H1 (cell line): ENCODE measurements around the gene LCN10. TPM values are rescaled to one million over a fixed set of nuclear protein-coding genes. Genes with fewer than 3 reads are reported as not detected.

Experiments used
- CTCF ChIA-PET: fragments of 300-600 bp; sonication (Branson Sonifier 250); formaldehyde crosslinking; loops from one replicate; lab custom pipeline; 2021; ENCODE audit not compliant: partially characterized antibody; lab: Charles Lee
- POLR2A ChIA-PET: fragments of 300-600 bp; sonication (Branson Sonifier 250); formaldehyde crosslinking; loops from one replicate; lab custom pipeline; 2021; ENCODE audit warnings: inconsistent platforms; ENCODE audit not compliant: partially characterized antibody; lab: Charles Lee
- DNase-seq, 2 experiments: peaks; one replicate each; pipeline versions ENCODE4 v3.0.0 to v3.0.0-alpha.2; 2010 to 2022; ENCODE audit warnings: low spot score in 2 of 2, low read depth in 1 of 2, mixed read lengths in 1 of 2
- FAIRE-seq: peaks from 2 replicates; lab custom pipeline; 2011; peaks lifted over from hg19 to GRCh38; lab: Jason Lieb, UNC
- H2AFZ ChIP-seq: 2 replicates; pipeline ENCODE4 v1.8.1; 2012; ENCODE audit warnings: low read length, inconsistent platforms
- H2AK5ac ChIP-seq: 2 replicates; pipeline ENCODE4 v1.6.1; 2013; ENCODE audit warnings: low read depth, low read length
- H2BK120ac ChIP-seq: replicated peaks from 2 replicates; pipeline ENCODE3; 2013; ENCODE audit warnings: low read depth, low read length, inconsistent platforms
- H2BK12ac ChIP-seq: 2 replicates; pipeline ENCODE4 v1.6.1; 2013; ENCODE audit warnings: low read depth, low read length
- H2BK15ac ChIP-seq: 2 replicates; pipeline ENCODE4 v1.6.1; 2013; ENCODE audit warnings: low read length
- H2BK20ac ChIP-seq: 2 replicates; pipeline ENCODE4 v1.6.1; 2013; ENCODE audit warnings: low read length
- H2BK5ac ChIP-seq: 2 replicates; pipeline ENCODE4 v1.6.1; 2013; ENCODE audit warnings: low read depth, low read length
- H3K14ac ChIP-seq: 2 replicates; pipeline ENCODE4 v1.6.1; 2013; ENCODE audit warnings: inconsistent platforms; ENCODE audit not compliant: insufficient read length
- H3K18ac ChIP-seq: 2 replicates; pipeline ENCODE4 v1.6.1; 2013; ENCODE audit warnings: low read length; ENCODE audit errors: extremely low read depth
- H3K23ac ChIP-seq: 2 replicates; pipeline ENCODE4 v1.6.1; 2013; ENCODE audit warnings: inconsistent platforms; ENCODE audit not compliant: insufficient read length
- H3K23me2 ChIP-seq: 2 replicates; pipeline ENCODE4 v1.6.1; 2013; ENCODE audit warnings: low read depth, low read length
- H3K27ac ChIP-seq: 2 replicates; pipeline ENCODE4 v1.6.1; 2011; ENCODE audit warnings: low read depth, low read length, inconsistent platforms
- H3K27me3 ChIP-seq, 4 experiments: replicated peaks in 1 of 4; 1 replicate in 1 of 4; 2 replicates in 3 of 4; pipeline versions ENCODE4 v1.6.1 to v1.8.1; 2011 to 2013; ENCODE audit warnings: low read length in 3 of 4, mild to moderate bottlenecking in 3 of 4, inconsistent platforms in 2 of 4, mixed read lengths in 2 of 4, moderate library complexity in 1 of 4; ENCODE audit not compliant: control insufficient read depth in 3 of 4, insufficient read depth in 3 of 4; ENCODE audit errors: extremely low read depth in 1 of 4
- H3K36me3 ChIP-seq, 4 experiments: 2 replicates each; pipeline versions ENCODE4 v1.6.1 to v1.8.1; 2011 to 2013; ENCODE audit warnings: mild to moderate bottlenecking in 4 of 4, low read length in 3 of 4, moderate library complexity in 2 of 4, control low read depth in 1 of 4, inconsistent platforms in 1 of 4; ENCODE audit not compliant: insufficient read depth in 4 of 4, control insufficient read depth in 2 of 4
- H3K4ac ChIP-seq: replicated peaks from 2 replicates; pipeline ENCODE3; 2013; ENCODE audit warnings: low read length, low read depth, mixed read lengths, inconsistent platforms; ENCODE audit not compliant: insufficient read length
- H3K4me1 ChIP-seq, 4 experiments: replicated peaks in 1 of 4; 1 replicate in 1 of 4; 2 replicates in 3 of 4; pipeline versions ENCODE4 v1.6.1 to v1.8.1; 2011 to 2013; ENCODE audit warnings: low read length in 3 of 4, inconsistent platforms in 2 of 4, mixed read lengths in 1 of 4; ENCODE audit not compliant: insufficient read depth in 4 of 4, control insufficient read depth in 3 of 4
- H3K4me2 ChIP-seq, 2 experiments: 2 replicates each; pipeline versions ENCODE4 v1.6.1 to v1.8.1; 2011 to 2013; ENCODE audit warnings: low read depth in 2 of 2, low read length in 2 of 2, control low read depth in 1 of 2, inconsistent platforms in 1 of 2, mild to moderate bottlenecking in 1 of 2; ENCODE audit not compliant: insufficient read depth in 1 of 2
- H3K4me3 ChIP-seq, 4 experiments: fragments of 200-600, 300-600 bp in 1 of 4; sonication (generic), shearing (Covaris generic), sonication (Bioruptor Twin) in 1 of 4; 2 replicates each; pipeline versions ENCODE4 v1.5.1 to v1.8.1; 2011 to 2016; ENCODE audit warnings: low read length in 4 of 4, low read depth in 3 of 4, control low read depth in 2 of 4, inconsistent platforms in 2 of 4, mild to moderate bottlenecking in 2 of 4, mixed read lengths in 1 of 4, moderate library complexity in 1 of 4; ENCODE audit not compliant: insufficient read depth in 2 of 4; ENCODE audit errors: extremely low read depth in 1 of 4
- H3K56ac ChIP-seq: replicated peaks from 2 replicates; pipeline ENCODE3; 2013; ENCODE audit warnings: low read depth, mild to moderate bottlenecking, mixed read lengths, low read length, inconsistent platforms; ENCODE audit not compliant: insufficient read length
- H3K79me1 ChIP-seq: 2 replicates; pipeline ENCODE4 v1.6.1; 2013; ENCODE audit warnings: low read depth, low read length, control low read depth
- H3K79me2 ChIP-seq, 2 experiments: 2 replicates each; pipeline versions ENCODE4 v1.6.1 to v1.8.1; 2012 to 2013; ENCODE audit warnings: low read length in 2 of 2, mild to moderate bottlenecking in 2 of 2, inconsistent platforms in 1 of 2; ENCODE audit not compliant: insufficient read depth in 2 of 2, control insufficient read depth in 1 of 2
- H3K9ac ChIP-seq, 4 experiments: replicated peaks in 1 of 4; 1 replicate in 1 of 4; 2 replicates in 3 of 4; pipeline versions ENCODE4 v1.6.1 to v1.8.1; 2011 to 2013; ENCODE audit warnings: low read depth in 3 of 4, low read length in 3 of 4, control low read depth in 2 of 4, mild to moderate bottlenecking in 2 of 4, moderate library complexity in 2 of 4, inconsistent platforms in 1 of 4; ENCODE audit errors: extremely low read depth in 1 of 4
- H3K9me3 ChIP-seq, 2 experiments: 2 replicates each; pipeline versions ENCODE4 v1.6.1 to v1.8.1; 2012 to 2013; ENCODE audit warnings: mild to moderate bottlenecking in 2 of 2, moderate library complexity in 2 of 2, control low read depth in 1 of 2, inconsistent platforms in 1 of 2, low read depth in 1 of 2, low read length in 1 of 2, mixed read lengths in 1 of 2; ENCODE audit not compliant: insufficient read depth in 2 of 2
- H4K20me1 ChIP-seq, 2 experiments: replicated peaks in 1 of 2; 2 replicates each; pipeline versions ENCODE3 to v1.8.1; 2011 to 2013; ENCODE audit warnings: inconsistent platforms in 2 of 2, low read length in 2 of 2, mild to moderate bottlenecking in 1 of 2; ENCODE audit not compliant: insufficient read depth in 2 of 2, control insufficient read depth in 1 of 2
- H4K5ac ChIP-seq: 2 replicates; pipeline ENCODE4 v1.6.1; 2013; ENCODE audit warnings: low read length, low read depth, mixed read lengths, inconsistent platforms; ENCODE audit not compliant: insufficient read length
- H4K8ac ChIP-seq: 2 replicates; pipeline ENCODE4 v1.8.0; 2013; ENCODE audit warnings: mild to moderate bottlenecking, moderate library complexity, low read length, inconsistent platforms; ENCODE audit not compliant: insufficient read depth; ENCODE audit errors: extremely low read depth
- H4K91ac ChIP-seq: replicated peaks from 2 replicates; pipeline ENCODE3; 2013; ENCODE audit warnings: low read length, mixed read lengths, inconsistent platforms; ENCODE audit not compliant: insufficient read length
- CBX5 ChIP-seq: fragments of 300-800, 300-1000 bp; sonication (generic); IDR thresholded peaks from 2 replicates; pipeline ENCODE4 v1.7.1; 2016; ENCODE audit warnings: antibody characterized with exemption, low read length, low read depth
- CEBPB ChIP-seq: IDR thresholded peaks from 2 replicates; pipeline ENCODE4 v1.6.1; 2012; ENCODE audit warnings: low read depth, low read length
- GTF2F1 ChIP-seq: IDR thresholded peaks from 2 replicates; pipeline ENCODE4 v1.6.1; 2012; ENCODE audit warnings: low read depth, low read length, improper control_type of control experiment, borderline replicate concordance
- NRF1 ChIP-seq: IDR thresholded peaks from 2 replicates; pipeline ENCODE4 v1.6.1; 2011; ENCODE audit warnings: mild to moderate bottlenecking, low read depth, low read length, improper control_type of control experiment
- PHF8 ChIP-seq: fragments of 200-600 bp; sonication (generic); conservative IDR thresholded peaks from 2 replicates; pipeline ENCODE4 v1.7.1; 2012; ENCODE audit warnings: low read depth, mild to moderate bottlenecking, inconsistent platforms, low read length, moderate library complexity
- POLR2A ChIP-seq, 2 experiments: IDR thresholded peaks; 1 replicate in 1 of 2; 2 replicates in 1 of 2; pipeline ENCODE4 v1.6.1; 2011; ENCODE audit warnings: low read depth in 2 of 2, low read length in 2 of 2, mild to moderate bottlenecking in 2 of 2; ENCODE audit errors: control extremely low read depth in 1 of 2
- RXRA ChIP-seq: IDR thresholded peaks from 2 replicates; pipeline ENCODE4 v1.6.1; 2011; ENCODE audit warnings: low read depth, mild to moderate bottlenecking, low read length, moderate library complexity; ENCODE audit not compliant: insufficient read depth
- TEAD4 ChIP-seq: IDR thresholded peaks from 2 replicates; pipeline ENCODE4 v1.6.1; 2012; ENCODE audit warnings: low read depth, low read length, inconsistent platforms, mixed read lengths
- WGBS, 2 experiments: shearing (Covaris generic) in 1 of 2; methylation state at CpG; one replicate each; pipeline versions ENCODE4 v1.1.6 to v1.1.7; 2013 to 2015; ENCODE audit warnings: low lambda C conversion rate in 2 of 2, mixed read lengths in 2 of 2, inconsistent platforms in 1 of 2, low coverage in 1 of 2, missing lambda C conversion rate in 1 of 2; ENCODE audit not compliant: insufficient replicate concordance in 2 of 2, insufficient coverage in 1 of 2, insufficient read length in 1 of 2; ENCODE audit errors: extremely low coverage in 1 of 2, missing lambda C conversion rate in 1 of 2; 5-methylcytosine and 5-hydroxymethylcytosine counted together
- polyA plus RNA-seq, 7 experiments: library from polyadenylated mRNA; depleted of rRNA in 3 of 7; stranded (reverse) in 5 of 7; unstranded in 2 of 7; fragments of >200 nt in 5 of 7; fragments of 200-250 nt in 2 of 7; gene quantifications; 1 replicate in 5 of 7; 2 replicates in 1 of 7; 4 replicates in 1 of 7; pipeline versions ENCODE4 v1.2.1 to v1.2.3, GENCODE V29; 2011 to 2013; ENCODE audit warnings: missing spikeins in 2 of 7, mixed read lengths in 2 of 7
- total RNA-seq: library from RNA; stranded (reverse); fragmentation: NEBNext Ultra II Directional; extraction: Animal tissue kit (Norgen Biotek cat#: 25700); gene quantifications from 2 replicates; pipeline ENCODE4 v1.2.1, GENCODE V29; 2021

Gene LCN10
- total and polyA plus RNA-seq, 2 of the 8 experiments (the other 6 are each of a cell fraction or from before 2014, with no cell fraction given) = 2.6 to 2.8 TPM

DNA sequence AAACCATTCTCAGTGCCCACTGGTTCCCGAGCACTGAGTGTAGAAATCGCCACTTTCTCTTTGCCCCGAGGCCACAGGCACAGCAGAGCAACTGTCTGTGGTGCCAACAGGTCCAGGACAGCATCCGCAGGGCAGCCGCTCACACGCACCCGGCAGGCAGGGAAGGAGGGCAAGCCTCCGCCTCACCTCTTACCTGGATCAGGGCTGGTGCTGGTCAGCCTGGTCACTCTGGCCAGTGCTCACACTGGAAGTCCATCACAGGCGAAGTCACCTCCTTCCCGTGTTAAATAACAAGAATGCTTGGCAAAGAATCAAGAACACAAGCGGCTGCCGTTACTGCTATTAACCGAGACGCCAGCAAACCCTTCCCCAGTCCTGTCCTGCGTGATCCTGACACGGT, 16.6 kb downstream of the LCN10 start:
- WGBS, 2 experiments = 79% methylated on average over 16 of the region's 16 CpGs; no CpG with 5 or more reads in 1 of the 2 experiments

More for the DNA sequence above, 16.6 kb downstream of the LCN10 start:
- H4K91ac ChIP-seq = no peak overlapping the region
- H3K23ac ChIP-seq = no peak overlapping the region
- H2BK5ac ChIP-seq = no peak overlapping the region
- no peak overlapping the region for H2BK15ac ChIP-seq
- no peak overlapping the region for H2AK5ac ChIP-seq
- no peak overlapping the region for H2BK120ac ChIP-seq
- peaks cover 30 to 42% of the 10 kb centered on the region in 2 experiments for H4K20me1 ChIP-seq
- no peak overlapping the region for H3K9ac ChIP-seq
- H3K18ac ChIP-seq = no peak overlapping the region
- TF ChIP-seq GTF2F1 (no peak), RXRA (no peak), CBX5 (no peak), CEBPB (no peak), TEAD4 (no peak), POLR2A (IDR thresholded peaks at IDR 0.05; ENCODE audit: control extremely low read depth in 1 of 2, low read depth in 2 of 2, low read length in 2 of 2) (no peak), NRF1 (no peak), PHF8 (no peak)
- no peak overlapping the region for H3K14ac ChIP-seq
- peak overlapping the region in 2 of 4 experiments; percentile 3 to 95; a peak in 2 of 8 replicates for H3K4me3 ChIP-seq
- H3K4me2 ChIP-seq = peak overlapping the region; percentile 88 to 90
- H3K79me2 ChIP-seq = peaks cover 8 to 36% of the 10 kb centered on the region in 2 experiments
- peaks cover 19 to 48% (median 35%) of the 10 kb centered on the region in 4 experiments for H3K36me3 ChIP-seq
- FAIRE-seq = no peak
- no peak overlapping the region for H2BK12ac ChIP-seq
- H3K4me1 ChIP-seq = peaks cover 3 to 16% (median 5%) of the 10 kb centered on the region in 4 experiments
- peaks cover 13% of the 10 kb centered on the region; the same call in 1 of the 2 replicates for H3K23me2 ChIP-seq
- 0 out of 2 replicates have a peak overlapping the region, but pooled peaks have one; percentile 62 for H3K27ac ChIP-seq
- ChIA-PET POLR2A (interaction anchor here (0.6 to 14.1 kb wide), 14 partner anchors 9 to 358 kb away, joined by 3 to 223 read pairs (median 4); partner anchors contain the start of genes AGPAT2, DIPK1B, LCN10 and LCN6), CTCF (interaction anchor here (1.1 to 6.8 kb wide), 3 partner anchors 9 to 18 kb away, joined by 3 to 62 read pairs (median 5); no protein-coding TSS in a partner anchor)
- H3K4ac ChIP-seq = no peak overlapping the region
- peaks cover 12% of the 10 kb centered on the region for H3K79me1 ChIP-seq
- no peak for DNase-seq
- H2AFZ ChIP-seq = no peak overlapping the region
- H4K8ac ChIP-seq = no peak overlapping the region
- H3K9me3 ChIP-seq = no peaks in the 10 kb centered on the region
- no peak overlapping the region for H4K5ac ChIP-seq
- H2BK20ac ChIP-seq = no peak overlapping the region
- H3K56ac ChIP-seq = no peak overlapping the region
- peaks cover 0 to 9% (median 5%) of the 10 kb centered on the region in 4 experiments; a peak in 5 of 7 replicates for H3K27me3 ChIP-seq
